ENCODE data around the gene TPM1.
"Not testable (repeated sequence)": the region's sequence is repeated elsewhere in the genome, so short reads cannot be mapped to it uniquely, and the experiment has no call there.

Gene TPM1

GRCh38 chr15:63105354-63105753 is 62.8 kb downstream of the TPM1 start:
- not testable (repeated sequence) for DNase-seq

- no peak for DNase-seq
Measured at GRCh38 chr15:63107895-63108546, 65.5 kb downstream of the TPM1 start.

GRCh38 chr15:63109498-63109897 is 67.0 kb downstream of the TPM1 start:
- DNase-seq: no peak

GRCh38 chr15:63109920-63110319 is 67.4 kb downstream of the TPM1 start:
- DNase-seq: no peak

- DNase-seq: no peak
Measured at GRCh38 chr15:63110428-63111026, 68.0 kb downstream of the TPM1 start.

GRCh38 chr15:63111481-63111880 is 68.9 kb downstream of the TPM1 start:
- no peak for DNase-seq

- no peak for DNase-seq
Measured at GRCh38 chr15:63112871-63113270, 70.3 kb downstream of the TPM1 start.

GRCh38 chr15:63114465-63114864 is 71.9 kb downstream of the TPM1 start:
- DNase-seq: no peak
